Mucosa of rectum (tissue), 2 donors: Measurements from ENCODE around the gene ISOC2.

Experiments used
- H3K27ac ChIP-seq, 2 donors: one replicate each; pipeline ENCODE4 v1.7.0; 2013; ENCODE audit warnings: inconsistent platforms in 2 of 2, low read depth in 2 of 2, low read length in 2 of 2
- H3K27me3 ChIP-seq, 2 donors: one replicate each; pipeline ENCODE4 v1.7.0; 2013; ENCODE audit warnings: low read length in 2 of 2; ENCODE audit not compliant: control insufficient read depth in 2 of 2, insufficient read depth in 2 of 2
- H3K36me3 ChIP-seq, 2 donors: one replicate each; pipeline ENCODE4 v1.7.0; 2013; ENCODE audit warnings: low read length in 2 of 2; ENCODE audit not compliant: control insufficient read depth in 2 of 2, insufficient read depth in 2 of 2
- H3K4me1 ChIP-seq, 2 donors: one replicate each; pipeline ENCODE4 v1.7.0; 2013; ENCODE audit warnings: low read length in 2 of 2, mild to moderate bottlenecking in 1 of 2; ENCODE audit not compliant: control insufficient read depth in 2 of 2, insufficient read depth in 2 of 2
- H3K4me3 ChIP-seq, 2 donors: one replicate each; pipeline ENCODE4 v1.7.0; 2013; ENCODE audit warnings: low read length in 2 of 2
- H3K9ac ChIP-seq, 2 donors: one replicate each; pipeline ENCODE4 v1.7.0; 2013; ENCODE audit warnings: low read length in 2 of 2, low read depth in 1 of 2, mild to moderate bottlenecking in 1 of 2
- H3K9me3 ChIP-seq, 2 donors: one replicate each; pipeline ENCODE4 v1.7.0; 2013; ENCODE audit warnings: low read length in 2 of 2; ENCODE audit not compliant: control insufficient read depth in 2 of 2
- donor health status: healthy.
- donor health status: Normal muscosa, but diverticular disease.

Gene ISOC2

DNA sequence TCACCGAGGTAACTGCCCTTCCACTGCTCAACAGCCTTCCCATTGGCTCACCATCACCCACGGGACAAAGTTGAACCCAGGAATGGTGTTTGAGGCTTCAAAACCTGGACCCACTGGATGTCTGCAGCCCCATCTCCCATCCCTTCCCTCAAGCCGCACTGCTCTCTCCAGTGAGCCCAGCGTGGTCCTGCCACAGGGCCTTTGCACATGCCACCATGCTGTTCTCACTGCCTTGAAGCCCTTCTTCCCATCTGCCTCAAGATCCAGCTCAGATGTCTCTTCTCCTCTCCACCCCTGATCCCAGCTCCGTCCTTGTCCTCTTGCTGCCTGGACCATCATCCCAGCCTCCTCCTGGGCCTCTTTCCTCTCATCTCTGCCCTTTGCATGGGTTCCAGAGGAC lies 22.4 kb downstream of the ISOC2 start:
- Histone ChIP-seq H3K27ac (no peak overlapping the region), H3K4me3 (no peak overlapping the region), H3K27me3 (peaks cover 29 to 43% of the 10 kb centered on the region in 2 donors), H3K4me1 (peaks cover 0 to 2% of the 10 kb centered on the region in 2 donors), H3K36me3 (no peaks in the 10 kb centered on the region), H3K9me3 (no peaks in the 10 kb centered on the region), H3K9ac (no peak overlapping the region)

DNA sequence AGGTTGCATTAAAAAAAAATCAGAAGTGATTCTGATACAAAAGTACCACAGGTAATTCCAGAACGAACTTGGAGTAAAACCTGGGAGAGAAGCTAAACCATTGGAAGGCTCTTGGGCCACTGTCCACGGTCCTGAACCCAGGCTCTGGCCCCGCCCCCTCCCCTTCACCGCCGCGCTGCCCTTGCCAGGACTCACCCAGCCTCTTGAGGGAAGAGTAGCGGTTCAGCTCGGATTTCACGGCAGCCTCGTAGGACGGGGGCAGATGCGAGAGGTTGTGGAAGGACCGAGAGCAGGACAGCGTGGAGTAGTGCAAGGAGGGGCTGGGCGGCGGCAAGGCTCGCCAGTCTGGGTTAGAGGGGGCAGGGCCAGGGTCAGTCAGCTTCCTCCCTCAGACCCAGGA lies 24.0 kb downstream of the ISOC2 start:
- Histone ChIP-seq H3K4me1 (peaks cover 0 to 2% of the 10 kb centered on the region in 2 donors), H3K9me3 (no peaks in the 10 kb centered on the region), H3K9ac (no peak overlapping the region), H3K27ac (no peak overlapping the region), H3K27me3 (peaks cover 32 to 42% of the 10 kb centered on the region in 2 donors), H3K4me3 (no peak overlapping the region), H3K36me3 (no peaks in the 10 kb centered on the region)

DNA sequence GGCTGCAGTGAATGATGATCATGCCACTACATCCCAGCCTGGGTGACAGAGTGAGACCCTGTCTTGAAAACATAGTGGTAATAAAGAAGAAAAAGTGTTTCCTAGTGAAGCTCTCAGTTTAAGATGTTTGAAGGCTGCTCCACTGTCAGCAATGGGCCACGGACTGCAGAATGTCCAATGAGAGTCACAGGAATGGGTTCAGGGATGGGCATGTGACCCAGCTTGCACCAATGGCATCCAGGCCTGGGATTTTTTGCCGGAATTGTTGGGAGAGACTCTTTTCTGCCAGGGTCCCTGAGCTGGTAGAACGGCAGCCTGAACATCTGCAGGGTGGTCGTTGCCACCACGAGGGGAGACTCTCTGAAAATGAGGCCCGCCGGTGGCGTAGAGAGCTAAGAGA lies 24.6 kb downstream of the ISOC2 start:
- no peak overlapping the region for H3K4me3 ChIP-seq
- H3K36me3 ChIP-seq, result no peaks in the 10 kb centered on the region
- no peak overlapping the region for H3K27ac ChIP-seq
- H3K9ac ChIP-seq, result no peak overlapping the region
- no peaks in the 10 kb centered on the region for H3K9me3 ChIP-seq
- peaks cover 32 to 47% of the 10 kb centered on the region in 2 donors for H3K27me3 ChIP-seq
- H3K4me1 ChIP-seq, result peaks cover 0 to under 1% of the 10 kb centered on the region in 2 donors

GRCh38 chr19:55435020-55435419 lies 26.4 kb downstream of the ISOC2 start:
- Histone ChIP-seq H3K9ac (no peak overlapping the region), H3K36me3 (no peaks in the 10 kb centered on the region), H3K27me3 (peaks cover 26 to 39% of the 10 kb centered on the region in 2 donors), H3K4me1 (no peaks in the 10 kb centered on the region), H3K4me3 (no peak overlapping the region), H3K9me3 (no peaks in the 10 kb centered on the region), H3K27ac (no peak overlapping the region)

DNA sequence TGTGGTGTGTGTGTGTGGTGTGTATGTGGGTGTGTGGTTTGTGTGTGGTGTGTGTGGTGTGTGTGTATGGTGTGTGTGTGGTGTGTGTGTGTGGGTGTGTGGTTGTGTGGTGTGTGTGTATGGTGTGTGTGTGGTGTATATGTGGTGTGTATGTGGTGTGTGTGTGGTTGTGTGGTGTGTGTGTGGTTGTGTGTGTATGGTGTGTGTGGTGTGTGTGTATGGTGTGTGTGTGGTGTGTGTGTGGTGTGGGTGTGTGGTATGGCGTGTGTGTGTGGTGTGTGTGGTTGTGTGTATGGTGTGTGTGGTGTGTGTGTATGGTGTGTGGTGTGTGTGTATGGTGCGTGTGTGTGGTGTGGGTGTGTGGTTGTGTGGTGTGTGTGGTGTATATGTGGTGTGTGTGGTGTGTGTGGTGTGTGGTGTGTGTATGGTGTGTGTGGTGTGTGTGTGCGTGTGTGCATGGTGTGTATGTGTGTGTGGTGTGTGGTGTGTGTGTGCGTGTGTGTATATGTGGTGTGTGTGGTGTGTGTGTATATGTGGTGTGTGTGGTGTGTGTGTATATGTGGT lies 27.0 kb downstream of the ISOC2 start:
- Histone ChIP-seq H3K4me3 (no peak overlapping the region), H3K36me3 (no peaks in the 10 kb centered on the region), H3K27ac (no peak overlapping the region), H3K4me1 (no peaks in the 10 kb centered on the region), H3K9me3 (no peaks in the 10 kb centered on the region), H3K9ac (no peak overlapping the region), H3K27me3 (peaks cover 25 to 35% of the 10 kb centered on the region in 2 donors)

GRCh38 chr19:55433292-55433691 lies 28.1 kb downstream of the ISOC2 start:
- no peaks in the 10 kb centered on the region for H3K4me1 ChIP-seq
- no peak overlapping the region for H3K9ac ChIP-seq
- peaks cover 21 to 27% of the 10 kb centered on the region in 2 donors for H3K27me3 ChIP-seq
- H3K4me3 ChIP-seq, result no peak overlapping the region
- H3K36me3 ChIP-seq, result no peaks in the 10 kb centered on the region
- no peaks in the 10 kb centered on the region for H3K9me3 ChIP-seq
- H3K27ac ChIP-seq, result no peak overlapping the region

GRCh38 chr19:55432241-55432959 lies 29.0 kb downstream of the ISOC2 start:
- H3K27me3 ChIP-seq, result peaks cover 22 to 23% of the 10 kb centered on the region in 2 donors
- H3K4me1 ChIP-seq, result no peaks in the 10 kb centered on the region
- no peak overlapping the region for H3K27ac ChIP-seq
- no peak overlapping the region for H3K4me3 ChIP-seq
- H3K36me3 ChIP-seq, result no peaks in the 10 kb centered on the region
- H3K9ac ChIP-seq, result no peak overlapping the region
- H3K9me3 ChIP-seq, result no peaks in the 10 kb centered on the region

DNA sequence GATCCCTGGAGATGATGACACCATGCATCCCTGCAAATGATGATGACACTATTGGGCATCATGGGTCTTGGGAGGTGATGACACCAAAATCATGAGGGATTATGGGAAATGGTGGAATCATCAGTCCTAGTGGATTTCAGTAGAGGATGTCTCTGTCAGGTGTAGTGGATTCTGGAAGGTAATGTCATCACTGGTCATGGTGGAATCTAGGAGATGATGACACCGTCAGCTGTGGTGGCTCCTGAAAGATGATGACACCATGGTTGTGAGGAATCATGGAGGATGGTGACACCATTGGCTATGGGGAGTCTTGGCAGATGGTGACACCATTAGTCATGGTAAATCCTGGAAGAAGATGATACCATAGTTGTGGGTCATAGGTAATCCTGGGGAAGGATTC lies 30.3 kb downstream of the ISOC2 start:
- no peaks in the 10 kb centered on the region for H3K9me3 ChIP-seq
- no peaks in the 10 kb centered on the region for H3K4me1 ChIP-seq
- H3K36me3 ChIP-seq, result no peaks in the 10 kb centered on the region
- no peak overlapping the region for H3K9ac ChIP-seq
- no peak overlapping the region for H3K27ac ChIP-seq
- H3K4me3 ChIP-seq, result no peak overlapping the region
- peaks cover 22% of the 10 kb centered on the region in 2 donors for H3K27me3 ChIP-seq

- H3K27me3 ChIP-seq, result peaks cover 2 to 12% of the 10 kb centered on the region in 2 donors
- H3K36me3 ChIP-seq, result no peaks in the 10 kb centered on the region
- no peak overlapping the region for H3K27ac ChIP-seq
- no peak overlapping the region for H3K4me3 ChIP-seq
- H3K9ac ChIP-seq, result no peak overlapping the region
- no peaks in the 10 kb centered on the region for H3K4me1 ChIP-seq
- H3K9me3 ChIP-seq, result no peaks in the 10 kb centered on the region
Observed at GRCh38 chr19:55426042-55426441, 35.4 kb downstream of the ISOC2 start.

GRCh38 chr19:55424518-55424917 lies 36.9 kb downstream of the ISOC2 start:
- no peak overlapping the region for H3K9ac ChIP-seq
- H3K27ac ChIP-seq, result no peak overlapping the region
- H3K27me3 ChIP-seq, result peaks cover 0 to 6% of the 10 kb centered on the region in 2 donors
- no peaks in the 10 kb centered on the region for H3K4me1 ChIP-seq
- H3K4me3 ChIP-seq, result no peak overlapping the region
- no peaks in the 10 kb centered on the region for H3K9me3 ChIP-seq
- no peaks in the 10 kb centered on the region for H3K36me3 ChIP-seq
